Measurements from ENCODE around the gene SSX1. TPM values are rescaled to one million over a fixed set of nuclear protein-coding genes. Genes with fewer than 3 reads are reported as not detected.
"Not testable (repeated sequence)": the region's sequence is repeated elsewhere in the genome, so short reads cannot be mapped to it uniquely, and the experiment has no call there.

Gene SSX1
- polyA plus RNA-seq, 1 of the 3 experiments (the other 2 are of a cell fraction), result 0.05 TPM

DNA sequence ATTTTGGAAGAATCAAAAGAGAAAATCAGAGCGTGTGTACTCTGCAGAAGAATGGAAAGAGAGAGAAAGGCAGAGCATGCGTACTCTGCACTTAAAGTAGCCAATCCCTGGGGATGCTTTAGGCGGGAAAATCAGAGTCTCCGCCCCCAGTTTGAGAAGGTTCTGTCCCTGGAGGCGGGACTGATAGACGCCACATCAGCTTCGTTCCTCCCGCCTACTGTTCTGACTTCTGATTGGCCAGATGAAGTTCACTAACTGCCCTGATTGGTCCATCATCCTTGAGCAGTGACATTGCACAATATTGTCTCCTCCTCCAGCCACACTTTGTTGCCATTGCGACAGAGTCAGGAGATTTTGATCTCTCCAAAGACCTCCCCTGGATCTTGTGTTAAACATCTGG lies 23.8 kb downstream of the SSX1 start:
- Histone ChIP-seq H3K4me2 (peak overlapping the region; percentile 41; the same call in 1 of the 2 replicates), H3K79me2 (ENCODE audit: insufficient read depth) (no peaks in the 10 kb centered on the region), H3K9ac (no peak overlapping the region), H3K9me3 (no peaks in the 10 kb centered on the region), H3K4me3 (ENCODE audit: low read depth in 2 of 2, low read length in 1 of 2) (peak overlapping the region in 1 of 2 experiments; percentile 29; a peak in 1 of 4 replicates), H3K27ac (ENCODE audit: low read depth in 2 of 2, low read length in 1 of 2) (no peak overlapping the region), H4K20me1 (ENCODE audit: insufficient read depth) (no peaks in the 10 kb centered on the region), H3K9me2 (no peaks in the 10 kb centered on the region), H3K36me3 (replicated peaks in 1 of 2; ENCODE audit: control insufficient read depth in 1 of 2, insufficient read depth in 2 of 2, low read length in 1 of 2) (no peaks in the 10 kb centered on the region), H2AFZ (ENCODE audit: low read depth) (no peak overlapping the region), H3F3A (replicated peaks; ENCODE audit: insufficient read depth) (no peaks in the 10 kb centered on the region), H3K4me1 (ENCODE audit: control insufficient read depth in 1 of 2, insufficient read depth in 2 of 2, low read depth in 1 of 2, low read length in 1 of 2) (no peaks in the 10 kb centered on the region), H3K27me3 (ENCODE audit: insufficient read depth) (peaks cover 7% of the 10 kb centered on the region)
- WGBS (ENCODE audit: low lambda C conversion rate), result 5% methylated on average over 9 of the region's 9 CpGs
- TF ChIP-seq RXRA (IDR thresholded peaks at IDR 0.05; ENCODE audit: borderline replicate concordance, low read depth), result no peak
- TF ChIP-seq NRF1 (IDR thresholded peaks at IDR 0.05; ENCODE audit: low read depth, low read length), result peak; percentile 32; the same call in 1 of the 2 replicates
- DNase-seq, result peak; percentile 3
- ChIA-PET POLR2A (no interaction called here), CTCF (no interaction called here)

DNA sequence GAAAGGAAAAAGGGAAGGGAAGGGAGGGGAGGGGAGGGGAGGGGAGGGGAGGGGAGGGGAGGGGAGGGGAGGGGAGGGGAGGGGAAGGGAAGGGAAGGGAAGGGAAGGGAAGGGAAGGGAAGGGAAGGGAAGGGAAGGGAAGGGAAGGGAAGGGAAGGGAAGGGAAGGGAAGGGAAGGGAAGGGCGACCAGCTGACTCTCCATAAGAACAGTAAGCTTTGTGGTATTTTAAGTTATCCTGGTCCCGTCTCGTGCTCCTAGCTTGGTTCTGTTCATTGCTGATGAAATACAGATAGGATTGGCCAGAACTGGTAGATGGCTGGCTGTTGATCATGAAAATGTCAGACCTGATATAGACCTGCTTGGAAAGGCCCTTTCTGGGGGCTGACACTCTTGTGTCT lies 25.5 kb downstream of the SSX1 start:
- H4K20me1 ChIP-seq (ENCODE audit: insufficient read depth); H3K9ac ChIP-seq; POLR2A ChIA-PET; H2AFZ ChIP-seq (ENCODE audit: low read depth); CTCF ChIA-PET; H3K27ac ChIP-seq (ENCODE audit: low read depth in 2 of 2, low read length in 1 of 2); H3K4me3 ChIP-seq (ENCODE audit: low read depth in 2 of 2, low read length in 1 of 2); H3K9me3 ChIP-seq; DNase-seq; H3K4me1 ChIP-seq (ENCODE audit: control insufficient read depth in 1 of 2, insufficient read depth in 2 of 2, low read depth in 1 of 2, low read length in 1 of 2); H3K36me3 ChIP-seq (replicated peaks in 1 of 2; ENCODE audit: control insufficient read depth in 1 of 2, insufficient read depth in 2 of 2, low read length in 1 of 2); H3K79me2 ChIP-seq (ENCODE audit: insufficient read depth); H3K9me2 ChIP-seq; H3F3A ChIP-seq (replicated peaks; ENCODE audit: insufficient read depth); H3K4me2 ChIP-seq: not testable (repeated sequence)
- H3K27me3 ChIP-seq (ENCODE audit: insufficient read depth), result peaks cover 15% of the 10 kb centered on the region
- WGBS (ENCODE audit: low lambda C conversion rate), result 4% methylated on average over 3 of the region's 3 CpGs

DNA sequence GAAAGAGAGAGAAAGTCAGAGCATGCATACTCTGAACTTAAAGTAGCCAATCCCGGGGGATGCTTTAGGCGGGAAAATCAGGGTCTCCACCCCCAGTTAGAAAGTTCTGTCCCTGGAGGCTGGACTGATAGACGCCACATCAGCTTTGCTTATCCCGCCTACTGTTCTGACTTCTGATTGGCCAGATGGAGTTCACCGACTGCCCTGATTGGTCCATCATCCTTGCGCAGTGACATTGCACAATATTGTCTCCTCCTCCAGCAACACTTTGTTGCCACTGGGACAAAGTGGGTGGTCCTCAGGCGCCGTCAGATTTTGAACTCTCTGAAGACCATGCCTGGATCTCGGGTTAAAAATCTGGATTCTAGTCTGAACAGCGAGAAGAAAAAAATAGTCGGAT lies 51.0 kb downstream of the SSX1 start:
- no peaks in the 10 kb centered on the region for H4K20me1 ChIP-seq (ENCODE audit: insufficient read depth)

DNA sequence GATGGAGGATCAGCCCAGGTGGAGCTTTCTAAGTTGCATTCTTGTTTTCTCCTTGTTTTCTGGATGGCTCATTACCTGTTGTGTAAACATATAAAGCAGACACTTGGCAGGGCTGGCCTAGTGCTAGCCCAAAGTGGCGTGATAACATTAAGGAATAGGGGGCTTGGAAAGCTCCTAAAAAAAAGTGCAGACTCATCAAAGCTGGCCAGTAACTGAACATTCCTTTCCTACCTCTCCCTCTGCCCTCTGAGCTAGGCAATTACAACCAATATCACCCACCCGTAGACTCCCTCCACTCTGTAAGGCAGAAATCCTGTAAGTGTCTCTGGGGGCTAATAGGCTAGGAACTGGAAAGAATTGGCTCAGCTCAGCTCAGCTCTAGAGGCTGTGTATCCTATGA lies 58.8 kb downstream of the SSX1 start:
- POLR2A ChIA-PET; DNase-seq; H4K20me1 ChIP-seq (ENCODE audit: insufficient read depth); CTCF ChIA-PET; H3K27ac ChIP-seq (ENCODE audit: low read depth in 2 of 2, low read length in 1 of 2); H3K79me2 ChIP-seq (ENCODE audit: insufficient read depth); H3K4me2 ChIP-seq; H3K4me3 ChIP-seq (ENCODE audit: low read depth in 2 of 2, low read length in 1 of 2); H3F3A ChIP-seq (replicated peaks; ENCODE audit: insufficient read depth); H3K9ac ChIP-seq; H3K9me3 ChIP-seq; H3K9me2 ChIP-seq; H2AFZ ChIP-seq (ENCODE audit: low read depth); H3K36me3 ChIP-seq (replicated peaks in 1 of 2; ENCODE audit: control insufficient read depth in 1 of 2, insufficient read depth in 2 of 2, low read length in 1 of 2); H3K4me1 ChIP-seq (ENCODE audit: control insufficient read depth in 1 of 2, insufficient read depth in 2 of 2, low read depth in 1 of 2, low read length in 1 of 2): not testable (repeated sequence)
- peaks cover 38% of the 10 kb centered on the region; the same call in 1 of the 2 replicates for H3K27me3 ChIP-seq (ENCODE audit: insufficient read depth)
- WGBS (ENCODE audit: low lambda C conversion rate), result 6% methylated on average over 2 of the region's 2 CpGs

More for the DNA sequence above, 51.0 kb downstream of the SSX1 start:
- Histone ChIP-seq H3K36me3 (replicated peaks in 1 of 2; ENCODE audit: control insufficient read depth in 1 of 2, insufficient read depth in 2 of 2, low read length in 1 of 2) (no peaks in the 10 kb centered on the region), H3K9me2 (no peaks in the 10 kb centered on the region), H3K4me3 (ENCODE audit: low read depth in 2 of 2, low read length in 1 of 2) (no peak overlapping the region), H3K9me3 (no peaks in the 10 kb centered on the region), H3F3A (replicated peaks; ENCODE audit: insufficient read depth) (no peaks in the 10 kb centered on the region), H3K79me2 (ENCODE audit: insufficient read depth) (no peaks in the 10 kb centered on the region), H3K4me1 (ENCODE audit: control insufficient read depth in 1 of 2, insufficient read depth in 2 of 2, low read depth in 1 of 2, low read length in 1 of 2) (no peaks in the 10 kb centered on the region), H3K9ac (no peak overlapping the region), H3K4me2 (no peak overlapping the region), H3K27ac (ENCODE audit: low read depth in 2 of 2, low read length in 1 of 2) (no peak overlapping the region), H2AFZ (ENCODE audit: low read depth) (no peak overlapping the region), H3K27me3 (ENCODE audit: insufficient read depth) (no peaks in the 10 kb centered on the region; the same call in 1 of the 2 replicates)
- WGBS (ENCODE audit: low lambda C conversion rate), result 25% methylated on average over 10 of the region's 11 CpGs
- ChIA-PET CTCF (no interaction called here), POLR2A (no interaction called here)
- no peak for DNase-seq
- TF ChIP-seq, protein P1, sequence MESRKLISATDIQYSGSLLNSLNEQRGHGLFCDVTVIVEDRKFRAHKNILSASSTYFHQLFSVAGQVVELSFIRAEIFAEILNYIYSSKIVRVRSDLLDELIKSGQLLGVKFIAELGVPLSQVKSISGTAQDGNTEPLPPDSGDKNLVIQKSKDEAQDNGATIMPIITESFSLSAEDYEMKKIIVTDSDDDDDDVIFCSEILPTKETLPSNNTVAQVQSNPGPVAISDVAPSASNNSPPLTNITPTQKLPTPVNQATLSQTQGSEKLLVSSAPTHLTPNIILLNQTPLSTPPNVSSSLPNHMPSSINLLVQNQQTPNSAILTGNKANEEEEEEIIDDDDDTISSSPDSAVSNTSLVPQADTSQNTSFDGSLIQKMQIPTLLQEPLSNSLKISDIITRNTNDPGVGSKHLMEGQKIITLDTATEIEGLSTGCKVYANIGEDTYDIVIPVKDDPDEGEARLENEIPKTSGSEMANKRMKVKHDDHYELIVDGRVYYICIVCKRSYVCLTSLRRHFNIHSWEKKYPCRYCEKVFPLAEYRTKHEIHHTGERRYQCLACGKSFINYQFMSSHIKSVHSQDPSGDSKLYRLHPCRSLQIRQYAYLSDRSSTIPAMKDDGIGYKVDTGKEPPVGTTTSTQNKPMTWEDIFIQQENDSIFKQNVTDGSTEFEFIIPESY (IDR thresholded peaks at IDR 0.05; ENCODE audit: borderline replicate concordance, low read depth), result no peak
- no peak for TF ChIP-seq EP300 (IDR thresholded peaks at IDR 0.05; ENCODE audit: borderline replicate concordance in 1 of 2, low read depth in 1 of 2, low read length in 1 of 2)
- TF ChIP-seq TCF12 (IDR thresholded peaks at IDR 0.05), result no peak
- no peak for TF ChIP-seq NRF1 (IDR thresholded peaks at IDR 0.05; ENCODE audit: low read depth, low read length)
- no peak for TF ChIP-seq RCOR1 (IDR thresholded peaks at IDR 0.05; ENCODE audit: low read length)
- no peak for TF ChIP-seq YY1 (IDR thresholded peaks at IDR 0.05; ENCODE audit: low read depth)
- TF ChIP-seq MEF2A (IDR thresholded peaks at IDR 0.05; ENCODE audit: borderline replicate concordance, low read depth), result no peak
- TF ChIP-seq SMC3 (IDR thresholded peaks at IDR 0.05; ENCODE audit: low read depth, low read length), result no peak
- no peak for TF ChIP-seq SIN3A (IDR thresholded peaks at IDR 0.05; ENCODE audit: borderline replicate concordance, low read depth, low read length)
- TF ChIP-seq NFIC (IDR thresholded peaks at IDR 0.05; ENCODE audit: borderline replicate concordance), result no peak
- TF ChIP-seq, protein P2, sequence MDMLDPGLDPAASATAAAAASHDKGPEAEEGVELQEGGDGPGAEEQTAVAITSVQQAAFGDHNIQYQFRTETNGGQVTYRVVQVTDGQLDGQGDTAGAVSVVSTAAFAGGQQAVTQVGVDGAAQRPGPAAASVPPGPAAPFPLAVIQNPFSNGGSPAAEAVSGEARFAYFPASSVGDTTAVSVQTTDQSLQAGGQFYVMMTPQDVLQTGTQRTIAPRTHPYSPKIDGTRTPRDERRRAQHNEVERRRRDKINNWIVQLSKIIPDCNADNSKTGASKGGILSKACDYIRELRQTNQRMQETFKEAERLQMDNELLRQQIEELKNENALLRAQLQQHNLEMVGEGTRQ (IDR thresholded peaks at IDR 0.05; ENCODE audit: borderline replicate concordance, low read depth, low read length), result no peak
- no peak for TF ChIP-seq RXRA (IDR thresholded peaks at IDR 0.05; ENCODE audit: borderline replicate concordance, low read depth)
- TF ChIP-seq ELF1 (IDR thresholded peaks at IDR 0.05), result no peak
- no peak for TF ChIP-seq USF1 (IDR thresholded peaks at IDR 0.05; ENCODE audit: borderline replicate concordance, low read depth)
- TF ChIP-seq POLR2AphosphoS5 (IDR thresholded peaks at IDR 0.05; ENCODE audit: low read depth, low read length), result no peak
- no peak for TF ChIP-seq MXI1 (IDR thresholded peaks at IDR 0.05; ENCODE audit: low read depth, low read length)
- TF ChIP-seq FOXM1 (IDR thresholded peaks at IDR 0.05; ENCODE audit: low read depth), result no peak
